GM19397 (cell line): ENCODE results near the gene DHX40.
"Not testable (repeated sequence)": the region's sequence is repeated elsewhere in the genome, so short reads cannot be mapped to it uniquely, and the experiment has no call there.

ENCODE experiments used
- ATAC-seq: cut with Tn5 transposase; IDR thresholded peaks from one replicate; pipeline ENCODE4 v1.9.1; 2021; ENCODE audit warnings: mild to moderate bottlenecking, moderate library complexity; ENCODE audit not compliant: unreplicated experiment

DHX40 gene

GRCh38 chr17:59565171-59565958 is at the start of gene DHX40:
DHX40 (plus strand) TSS chr17:59565610; CDS start chr17:59565672, 62 bp downstream.
- ATAC-seq = peak; percentile 84

- no peak for ATAC-seq
Measured at GRCh38 chr17:59516451-59516850, 49.0 kb upstream of the DHX40 start.

- ATAC-seq = no peak
Measured at GRCh38 chr17:59519132-59519531, 46.3 kb upstream of the DHX40 start.

GRCh38 chr17:59520251-59520650 is 45.2 kb upstream of the DHX40 start:
- no peak for ATAC-seq

GRCh38 chr17:59521465-59522126 is 43.8 kb upstream of the DHX40 start:
- no peak for ATAC-seq

GRCh38 chr17:59524930-59525329 is 40.5 kb upstream of the DHX40 start:
- not testable (repeated sequence) for ATAC-seq

- ATAC-seq = no peak
Measured at GRCh38 chr17:59525668-59526067, 39.7 kb upstream of the DHX40 start.

- no peak for ATAC-seq
Measured at GRCh38 chr17:59526451-59526850, 39.0 kb upstream of the DHX40 start.

GRCh38 chr17:59527325-59527917 is 38.0 kb upstream of the DHX40 start:
- ATAC-seq = no peak

- ATAC-seq = no peak
Measured at GRCh38 chr17:59527931-59528330, 37.5 kb upstream of the DHX40 start.

GRCh38 chr17:59530531-59530930 is 34.9 kb upstream of the DHX40 start:
- ATAC-seq = no peak

GRCh38 chr17:59533694-59534093 is 31.7 kb upstream of the DHX40 start:
- ATAC-seq = no peak

GRCh38 chr17:59534583-59534982 is 30.8 kb upstream of the DHX40 start:
- no peak for ATAC-seq

- no peak for ATAC-seq
Measured at GRCh38 chr17:59538195-59538909, 27.1 kb upstream of the DHX40 start.

GRCh38 chr17:59542960-59543635 is 22.3 kb upstream of the DHX40 start:
- ATAC-seq = no peak

GRCh38 chr17:59545942-59546341 is 19.5 kb upstream of the DHX40 start:
- ATAC-seq = no peak

- no peak for ATAC-seq
Measured at GRCh38 chr17:59547131-59547915, 18.1 kb upstream of the DHX40 start.

- ATAC-seq = not testable (repeated sequence)
Measured at GRCh38 chr17:59548985-59549384, 16.4 kb upstream of the DHX40 start.

GRCh38 chr17:59550703-59551102 is 14.7 kb upstream of the DHX40 start:
- ATAC-seq = no peak

GRCh38 chr17:59558039-59558438 is 7.4 kb upstream of the DHX40 start:
- no peak for ATAC-seq
